ENCODE results near the gene NOTCH1.

GRCh38 chr9:136561779-136562178 is 15.9 kb upstream of the NOTCH1 start:
- TF ChIP-seq REST (IDR thresholded peaks at IDR 0.05; ENCODE audit: borderline replicate concordance) (no peak), SMC3 (conservative IDR thresholded peaks at IDR 0.05; ENCODE audit: poor library complexity) (no peak), CTCF (IDR thresholded peaks at IDR 0.05; ENCODE audit: poor library complexity, severe bottlenecking) (no peak)
